IPS-15b (cell line): Measurements from ENCODE around the gene RRP12.

ENCODE experiments used
- H3K27me3 ChIP-seq: one replicate; pipeline ENCODE4 v1.6.1; 2013; ENCODE audit warnings: low read length; ENCODE audit not compliant: control insufficient read depth, insufficient read depth
- H3K36me3 ChIP-seq: one replicate; pipeline ENCODE4 v1.6.1; 2013; ENCODE audit warnings: low read length; ENCODE audit not compliant: control insufficient read depth, insufficient read depth
- H3K4me1 ChIP-seq: one replicate; pipeline ENCODE4 v1.6.1; 2013; ENCODE audit warnings: mild to moderate bottlenecking, low read length; ENCODE audit not compliant: control insufficient read depth, insufficient read depth
- H3K4me3 ChIP-seq: one replicate; pipeline ENCODE4 v1.5.1; 2013; ENCODE audit warnings: low read depth, low read length
- H3K9ac ChIP-seq: one replicate; pipeline ENCODE4 v1.6.1; 2013; ENCODE audit warnings: low read depth, mild to moderate bottlenecking, low read length
- H3K9me3 ChIP-seq: one replicate; pipeline ENCODE4 v1.6.1; 2013; ENCODE audit warnings: mild to moderate bottlenecking, low read length; ENCODE audit not compliant: control insufficient read depth, insufficient read depth

Gene RRP12

GRCh38 chr10:97362310-97363033 is 38.7 kb downstream of the RRP12 start:
- Histone ChIP-seq H3K4me1 (no peaks in the 10 kb centered on the region), H3K36me3 (peaks cover 74% of the 10 kb centered on the region), H3K27me3 (no peaks in the 10 kb centered on the region), H3K4me3 (no peak overlapping the region), H3K9ac (no peak overlapping the region), H3K9me3 (no peaks in the 10 kb centered on the region)

- H3K9ac ChIP-seq: no peak overlapping the region
- H3K36me3 ChIP-seq: peaks cover 74% of the 10 kb centered on the region
- no peaks in the 10 kb centered on the region for H3K9me3 ChIP-seq
- no peaks in the 10 kb centered on the region for H3K27me3 ChIP-seq
- no peak overlapping the region for H3K4me3 ChIP-seq
- H3K4me1 ChIP-seq: no peaks in the 10 kb centered on the region
These were observed 39.6 kb downstream of the RRP12 start for GRCh38 chr10:97361537-97361901.

GRCh38 chr10:97360705-97361536 is 40.2 kb downstream of the RRP12 start:
- Histone ChIP-seq H3K9ac (no peak overlapping the region), H3K27me3 (no peaks in the 10 kb centered on the region), H3K36me3 (peaks cover 73% of the 10 kb centered on the region), H3K4me1 (no peaks in the 10 kb centered on the region), H3K9me3 (no peaks in the 10 kb centered on the region), H3K4me3 (no peak overlapping the region)

DNA sequence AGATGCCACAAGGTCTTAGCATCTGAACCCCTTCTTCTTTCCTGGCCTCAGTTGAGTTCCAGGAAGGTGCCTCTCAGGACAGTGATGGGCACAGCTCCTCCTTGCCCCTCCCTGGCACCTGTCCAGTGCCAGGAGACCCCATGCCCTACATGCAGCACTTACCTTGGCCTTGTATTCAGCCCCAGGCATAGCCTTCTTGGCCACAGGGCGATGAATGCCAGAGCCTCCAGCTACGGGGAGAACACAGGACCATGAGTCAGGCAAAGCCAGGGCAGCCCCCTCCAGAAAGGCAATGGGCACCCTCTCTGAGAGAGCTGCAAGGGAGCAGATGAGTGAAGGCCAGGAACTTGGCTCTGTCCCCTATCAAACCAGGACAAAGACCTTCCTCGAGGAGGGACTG is 42.4 kb downstream of the RRP12 start:
- Histone ChIP-seq H3K9ac (no peak overlapping the region), H3K9me3 (no peaks in the 10 kb centered on the region), H3K27me3 (no peaks in the 10 kb centered on the region), H3K4me3 (no peak overlapping the region), H3K36me3 (peaks cover 61% of the 10 kb centered on the region), H3K4me1 (peaks cover 2% of the 10 kb centered on the region)

DNA sequence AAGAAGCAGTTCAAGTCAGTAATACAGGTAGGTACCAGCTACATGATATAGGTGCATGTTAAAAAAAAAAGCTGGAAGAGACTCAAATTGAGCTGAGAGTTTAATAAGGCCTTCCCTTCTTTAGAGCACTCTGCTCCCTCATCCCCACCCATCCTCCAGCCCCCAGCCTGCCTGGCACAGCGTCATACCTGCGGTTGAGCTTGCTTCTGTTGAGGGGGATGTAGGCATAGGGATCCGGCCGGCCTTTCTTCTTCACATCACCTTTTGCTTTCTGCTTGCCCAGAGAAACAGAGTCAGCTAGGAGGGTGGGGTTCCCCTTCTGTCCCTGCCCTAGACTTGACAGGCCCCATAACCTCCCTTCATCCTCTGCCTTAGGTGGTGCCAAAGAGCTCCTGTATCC is 42.8 kb downstream of the RRP12 start:
- peaks cover 56% of the 10 kb centered on the region for H3K36me3 ChIP-seq
- peaks cover 2% of the 10 kb centered on the region for H3K4me1 ChIP-seq
- no peak overlapping the region for H3K4me3 ChIP-seq
- H3K9ac ChIP-seq: no peak overlapping the region
- no peaks in the 10 kb centered on the region for H3K9me3 ChIP-seq
- H3K27me3 ChIP-seq: no peaks in the 10 kb centered on the region

DNA sequence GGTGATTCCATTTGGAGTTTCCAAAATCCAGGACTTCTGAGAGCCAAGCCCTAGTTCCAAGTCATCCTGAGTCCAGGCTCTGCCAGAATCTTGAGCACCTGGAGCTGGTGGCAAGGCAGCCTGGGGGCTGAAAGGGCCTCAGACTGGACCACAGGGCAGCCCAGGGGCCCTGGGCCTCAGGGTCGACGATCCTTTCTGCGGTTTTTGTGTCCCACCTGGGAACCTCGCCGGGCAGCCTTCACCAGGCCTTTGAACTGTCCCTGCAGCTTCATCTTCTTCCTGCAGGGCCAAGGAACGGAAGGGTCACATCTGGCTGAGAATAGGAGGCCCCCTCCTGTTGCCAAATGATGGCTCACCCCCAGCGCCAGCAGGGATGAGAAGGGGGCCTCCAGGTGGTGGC is 44.2 kb downstream of the RRP12 start:
- H3K9ac ChIP-seq: no peak overlapping the region
- H3K4me3 ChIP-seq: no peak overlapping the region
- H3K9me3 ChIP-seq: no peaks in the 10 kb centered on the region
- no peaks in the 10 kb centered on the region for H3K27me3 ChIP-seq
- peaks cover 46% of the 10 kb centered on the region for H3K36me3 ChIP-seq
- H3K4me1 ChIP-seq: peaks cover 2% of the 10 kb centered on the region

DNA sequence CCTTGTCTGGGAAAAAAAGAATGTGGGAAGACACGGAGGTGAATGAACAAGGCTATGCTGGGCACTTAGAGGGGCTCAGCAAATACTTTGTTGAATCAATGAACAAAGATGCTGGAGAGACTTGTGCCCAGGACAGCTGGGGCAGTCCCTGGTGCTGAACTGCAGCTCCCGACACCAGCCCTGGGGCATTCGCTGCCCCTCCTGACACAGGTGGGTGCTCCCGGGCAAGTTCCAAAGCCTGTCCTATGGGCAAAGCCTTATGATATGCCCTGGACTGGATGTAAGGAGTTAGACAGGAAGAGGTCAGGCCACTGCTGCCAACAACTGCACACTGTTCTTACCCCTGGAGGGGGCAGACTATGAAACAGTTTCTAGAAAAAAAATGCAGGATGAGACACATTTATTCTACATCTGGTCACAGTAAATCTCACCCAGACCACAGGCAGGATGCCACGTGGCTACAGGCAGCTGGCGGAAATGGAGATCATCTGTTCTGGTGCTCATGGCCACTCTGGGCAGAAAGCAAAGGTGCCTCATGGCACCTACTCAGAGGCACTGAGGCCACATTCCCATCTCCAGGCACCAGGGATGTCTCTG is 44.7 kb downstream of the RRP12 start:
- Histone ChIP-seq H3K27me3 (no peaks in the 10 kb centered on the region), H3K36me3 (peaks cover 44% of the 10 kb centered on the region), H3K9me3 (no peaks in the 10 kb centered on the region), H3K4me3 (no peak overlapping the region), H3K9ac (no peak overlapping the region), H3K4me1 (peaks cover 2% of the 10 kb centered on the region)

- Histone ChIP-seq H3K27me3 (no peaks in the 10 kb centered on the region), H3K9ac (no peak overlapping the region), H3K4me1 (peaks cover 2% of the 10 kb centered on the region), H3K36me3 (peaks cover 37% of the 10 kb centered on the region), H3K4me3 (no peak overlapping the region), H3K9me3 (no peaks in the 10 kb centered on the region)
These were observed 45.6 kb downstream of the RRP12 start for GRCh38 chr10:97355571-97355975.

- Histone ChIP-seq H3K4me3 (no peak overlapping the region), H3K27me3 (no peaks in the 10 kb centered on the region), H3K36me3 (peaks cover 22% of the 10 kb centered on the region), H3K9ac (no peak overlapping the region), H3K4me1 (peaks cover 6% of the 10 kb centered on the region), H3K9me3 (no peaks in the 10 kb centered on the region)
These were observed 47.2 kb downstream of the RRP12 start for GRCh38 chr10:97353945-97354344.

DNA sequence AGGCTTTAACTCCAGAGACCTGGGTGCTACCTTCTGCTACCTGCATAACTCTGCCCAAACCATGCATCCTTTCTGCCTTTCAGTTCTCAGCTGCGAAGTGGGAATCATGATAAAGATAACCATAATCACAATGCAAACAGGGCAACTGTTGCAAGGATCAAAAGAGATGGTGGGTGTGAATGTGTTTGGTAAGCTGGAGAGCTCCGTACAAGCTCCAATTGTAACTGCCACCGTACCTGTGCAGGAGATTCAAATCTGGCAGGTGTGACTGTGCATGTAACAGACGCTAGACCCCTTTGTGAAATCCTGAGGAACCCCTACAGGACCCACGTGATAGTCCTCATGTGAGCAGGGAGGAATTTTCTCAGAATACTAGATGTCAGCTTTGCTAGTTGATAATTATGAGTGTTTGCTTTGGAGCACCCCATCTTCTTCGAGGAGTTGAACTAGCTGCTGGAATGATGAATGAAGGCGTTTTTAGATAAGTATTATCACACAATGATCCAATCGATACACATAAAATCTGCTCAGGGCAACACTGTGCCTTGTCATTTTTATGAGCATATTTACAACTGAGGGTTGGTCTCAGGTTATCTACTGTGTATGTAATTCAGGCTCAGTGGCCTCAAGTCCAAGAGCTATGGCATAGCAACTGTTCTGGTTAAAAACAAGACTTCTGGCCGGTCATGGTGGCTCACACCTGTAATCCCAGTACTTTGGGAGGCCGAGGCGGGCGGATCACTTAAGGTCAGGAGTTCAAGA is 51.2 kb downstream of the RRP12 start:
- Histone ChIP-seq H3K36me3 (no peaks in the 10 kb centered on the region), H3K4me1 (peaks cover 4% of the 10 kb centered on the region), H3K9ac (no peak overlapping the region), H3K27me3 (no peaks in the 10 kb centered on the region), H3K9me3 (no peaks in the 10 kb centered on the region), H3K4me3 (no peak overlapping the region)

DNA sequence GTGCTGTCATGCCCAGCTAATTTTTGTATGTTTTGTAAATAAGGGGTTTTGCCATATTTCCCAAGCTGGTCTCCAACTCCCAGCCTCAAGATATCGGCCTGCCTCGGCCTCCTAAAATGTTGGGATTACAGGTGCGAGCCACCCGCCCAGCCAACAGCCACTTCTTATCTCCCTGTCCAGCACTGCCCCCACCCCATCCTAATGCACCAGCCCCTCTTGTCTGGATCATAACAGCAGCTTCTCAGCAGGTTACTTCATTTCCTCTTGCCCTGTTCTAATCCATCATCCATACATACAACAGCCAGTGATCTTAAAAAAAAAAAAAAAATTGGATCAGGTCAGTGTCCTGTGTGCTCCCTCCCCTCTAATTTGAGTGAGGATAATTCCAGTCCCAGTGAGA is 53.8 kb downstream of the RRP12 start:
- Histone ChIP-seq H3K9ac (no peak overlapping the region), H3K9me3 (no peaks in the 10 kb centered on the region), H3K36me3 (no peaks in the 10 kb centered on the region), H3K4me3 (no peak overlapping the region), H3K27me3 (no peaks in the 10 kb centered on the region), H3K4me1 (peaks cover 4% of the 10 kb centered on the region)
